ENCODE results near the gene COL25A1.
"Not testable (repeated sequence)": the region's sequence is repeated elsewhere in the genome, so short reads cannot be mapped to it uniquely, and the experiment has no call there.

Gene COL25A1

GRCh38 chr4:109049926-109050325 lies 252.5 kb downstream of the COL25A1 start:
- no peak for DNase-seq (ENCODE audit: low read depth in 2 of 2)

- no peak for DNase-seq (ENCODE audit: low read depth in 2 of 2)
Measured at GRCh38 chr4:109046471-109047201, 255.8 kb downstream of the COL25A1 start.

DNA sequence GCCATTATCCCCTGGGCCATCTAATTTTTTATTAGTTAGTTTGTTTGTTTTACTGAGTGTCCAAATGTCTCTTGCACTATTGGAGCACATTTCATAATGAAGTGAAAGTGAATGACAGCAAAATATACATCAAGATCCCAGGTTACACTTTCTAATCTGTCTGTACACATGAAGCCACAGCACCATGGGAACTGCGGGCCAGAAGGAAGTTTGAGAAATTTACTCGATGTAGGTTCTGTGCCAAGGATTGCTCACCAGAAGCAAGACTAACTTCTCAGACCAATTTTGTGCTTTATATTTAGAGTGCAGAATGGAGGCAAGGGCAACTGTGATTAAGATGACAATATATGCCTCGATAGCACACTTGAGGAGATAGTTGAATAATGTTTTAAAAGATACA lies 258.0 kb downstream of the COL25A1 start:
- DNase-seq (ENCODE audit: low read depth in 2 of 2): no peak

DNA sequence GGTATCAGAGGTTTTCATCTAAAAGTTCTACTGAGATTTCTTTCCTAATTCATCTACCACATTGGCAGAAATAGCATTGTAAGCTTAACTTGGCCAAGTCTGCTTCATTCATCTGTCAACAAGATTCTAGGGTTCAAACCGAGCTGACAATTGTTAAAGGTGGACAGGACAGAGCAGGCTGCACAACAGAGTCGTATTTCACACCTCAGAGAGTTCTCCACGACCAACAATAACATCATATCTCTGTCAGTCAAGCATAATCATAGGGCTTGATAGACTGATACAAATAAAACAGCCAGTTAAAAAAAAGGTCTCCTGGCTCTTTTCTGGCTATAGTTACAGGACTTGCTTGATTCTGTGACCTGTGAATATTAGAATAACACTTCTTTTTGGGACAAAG lies 259.2 kb downstream of the COL25A1 start:
- no peak for DNase-seq (ENCODE audit: low read depth in 2 of 2)

DNA sequence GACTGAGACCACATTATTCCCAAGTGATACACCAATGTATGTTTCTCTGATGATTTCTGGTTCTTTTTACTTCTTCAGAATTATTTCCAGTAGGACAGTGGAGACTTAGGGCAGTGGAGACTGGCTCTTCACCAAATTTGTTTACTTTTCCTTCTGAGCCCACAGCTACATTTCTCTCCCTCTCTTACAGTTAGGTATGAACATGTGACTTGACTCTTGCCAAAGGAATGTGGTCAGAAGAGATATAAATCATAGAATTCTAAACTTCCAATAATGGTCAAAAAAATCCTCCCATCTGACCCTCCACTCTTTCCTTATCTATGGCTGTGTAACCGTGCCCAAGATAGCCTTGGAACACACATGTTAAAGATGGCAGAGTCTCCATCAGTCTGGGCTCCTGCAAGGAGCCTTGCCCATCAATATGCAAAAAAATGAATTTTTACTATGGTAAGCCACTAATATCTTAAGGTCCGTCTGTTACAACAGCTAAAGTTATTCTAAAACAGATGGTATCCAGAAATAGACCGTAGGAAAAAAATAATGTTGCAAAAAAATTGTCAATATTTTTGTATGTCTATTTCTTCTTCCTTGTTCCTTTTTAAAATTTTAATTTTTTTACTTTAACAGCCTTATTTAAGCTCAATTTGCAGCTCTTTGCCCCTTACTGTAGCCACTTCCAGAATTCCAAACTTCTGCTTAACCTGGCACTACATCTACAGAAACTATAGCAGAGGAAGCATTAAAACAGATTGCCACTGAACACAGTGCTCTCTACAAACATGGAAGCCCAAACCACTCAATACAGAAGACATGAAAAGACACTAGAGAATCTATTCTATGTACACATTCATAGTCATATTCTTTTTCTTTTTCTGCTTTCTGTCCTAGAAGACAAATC lies 260.7 kb downstream of the COL25A1 start:
- DNase-seq (ENCODE audit: low read depth in 2 of 2): no peak

DNA sequence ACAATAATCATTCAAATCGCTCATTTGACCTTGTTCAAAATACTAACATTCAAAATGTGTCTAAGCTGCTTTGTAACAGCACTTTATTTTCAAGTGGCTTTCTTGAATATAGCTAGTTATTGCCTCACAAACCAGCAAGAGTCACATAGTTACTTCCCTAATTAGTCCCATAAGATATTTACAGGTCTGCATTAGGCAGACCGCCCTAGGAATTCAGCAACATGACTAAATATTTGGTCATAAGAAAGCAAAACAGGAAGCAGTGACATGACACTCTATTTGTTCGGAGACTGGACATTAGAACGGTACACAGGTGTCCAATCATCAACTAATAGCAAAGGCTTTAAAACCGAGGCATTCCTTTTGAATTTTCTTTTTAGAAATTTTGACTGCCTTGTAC lies 262.0 kb downstream of the COL25A1 start:
- no peak for DNase-seq (ENCODE audit: low read depth in 2 of 2)

GRCh38 chr4:109037026-109037425 lies 265.4 kb downstream of the COL25A1 start:
- no peak for DNase-seq (ENCODE audit: low read depth in 2 of 2)

GRCh38 chr4:109033993-109034392 lies 268.5 kb downstream of the COL25A1 start:
- DNase-seq (ENCODE audit: low read depth in 2 of 2): no peak

DNA sequence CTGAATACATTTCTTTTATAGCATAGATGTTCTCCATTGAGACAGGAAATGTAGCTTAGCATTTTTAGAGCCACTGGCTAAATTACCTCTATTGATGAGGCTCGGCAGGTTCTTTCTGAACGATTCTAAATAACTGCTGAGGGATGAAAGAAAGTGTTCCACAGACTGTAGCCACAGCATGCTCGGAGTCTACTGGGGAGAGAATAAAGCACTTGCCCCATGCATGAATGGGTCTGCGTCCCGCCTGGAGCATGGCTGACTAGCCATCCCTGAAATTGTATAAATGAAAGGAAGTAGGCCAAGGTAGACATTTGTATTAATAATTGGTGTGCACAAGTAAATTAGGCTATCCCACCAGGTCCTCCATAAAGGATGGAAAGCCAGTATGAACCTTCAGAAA lies 269.8 kb downstream of the COL25A1 start:
- DNase-seq (ENCODE audit: low read depth in 2 of 2): no peak

- DNase-seq (ENCODE audit: low read depth in 2 of 2): no peak
Measured at GRCh38 chr4:109029987-109030386, 272.5 kb downstream of the COL25A1 start.

DNA sequence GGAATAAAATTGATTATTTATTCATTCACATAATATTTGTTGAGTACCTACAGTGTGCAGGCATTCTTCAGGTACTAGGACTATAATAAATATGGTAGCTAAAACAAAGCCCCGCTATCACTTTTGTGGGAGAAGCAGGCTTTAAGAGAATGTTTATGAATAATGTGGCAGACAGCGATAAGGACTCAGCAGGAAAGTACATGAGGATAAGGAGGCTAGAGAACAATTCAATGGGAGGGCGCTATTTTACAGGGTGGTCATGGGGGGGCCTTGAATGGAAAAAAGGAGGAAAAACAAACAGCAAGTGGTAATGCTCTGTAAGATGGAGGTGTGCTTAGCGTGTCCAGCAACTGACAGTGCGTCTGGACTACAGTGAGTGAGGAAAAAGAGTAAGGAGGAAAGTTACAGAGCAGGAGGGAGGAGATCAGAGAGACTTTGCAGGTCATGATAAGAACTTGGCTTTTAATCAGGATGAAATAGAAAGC lies 275.4 kb downstream of the COL25A1 start:
- no peak for DNase-seq (ENCODE audit: low read depth in 2 of 2)

DNA sequence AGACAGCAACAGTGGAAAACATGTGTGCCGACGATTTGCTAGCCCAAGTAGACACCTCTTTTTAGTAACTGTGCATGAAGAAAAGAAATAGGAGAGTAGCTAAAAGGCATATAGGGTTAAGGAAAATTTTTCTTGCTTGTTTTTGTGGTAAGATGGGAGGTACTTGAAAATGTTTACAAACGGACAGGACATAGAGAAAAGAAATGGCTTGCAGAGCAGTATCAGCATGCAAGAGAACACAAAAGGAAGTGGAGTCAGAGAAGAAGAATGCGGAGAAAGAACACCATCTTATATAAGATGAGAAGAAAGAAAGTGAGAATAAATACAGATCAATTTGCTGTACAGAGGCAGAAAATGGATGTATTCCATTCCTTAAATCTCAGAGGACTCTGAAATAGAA lies 275.9 kb downstream of the COL25A1 start:
- DNase-seq (ENCODE audit: low read depth in 2 of 2): no peak

GRCh38 chr4:109025471-109026076 lies 276.9 kb downstream of the COL25A1 start:
- no peak for DNase-seq (ENCODE audit: low read depth in 2 of 2)

DNA sequence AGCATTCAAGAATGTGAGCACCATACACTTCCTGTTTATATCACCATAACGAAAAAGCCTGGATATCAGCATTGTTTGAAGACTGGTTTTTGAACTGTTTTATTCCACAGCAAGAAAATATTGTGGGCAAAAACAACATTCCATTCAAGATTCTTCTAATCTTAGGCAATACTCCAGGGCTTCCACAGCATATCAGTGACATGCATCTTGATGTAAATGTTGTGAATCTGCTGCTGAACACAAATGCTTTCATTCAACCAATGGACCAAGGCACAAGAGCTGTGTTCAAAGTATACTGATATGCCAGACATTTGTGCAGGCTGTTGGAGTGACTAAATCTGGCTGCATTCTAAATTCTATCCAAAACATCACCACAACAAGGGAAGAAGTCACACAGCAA lies 279.5 kb downstream of the COL25A1 start:
- no peak for DNase-seq (ENCODE audit: low read depth in 2 of 2)

GRCh38 chr4:109021630-109022029 lies 280.8 kb downstream of the COL25A1 start:
- not testable (repeated sequence) for DNase-seq (ENCODE audit: low read depth in 2 of 2)

DNA sequence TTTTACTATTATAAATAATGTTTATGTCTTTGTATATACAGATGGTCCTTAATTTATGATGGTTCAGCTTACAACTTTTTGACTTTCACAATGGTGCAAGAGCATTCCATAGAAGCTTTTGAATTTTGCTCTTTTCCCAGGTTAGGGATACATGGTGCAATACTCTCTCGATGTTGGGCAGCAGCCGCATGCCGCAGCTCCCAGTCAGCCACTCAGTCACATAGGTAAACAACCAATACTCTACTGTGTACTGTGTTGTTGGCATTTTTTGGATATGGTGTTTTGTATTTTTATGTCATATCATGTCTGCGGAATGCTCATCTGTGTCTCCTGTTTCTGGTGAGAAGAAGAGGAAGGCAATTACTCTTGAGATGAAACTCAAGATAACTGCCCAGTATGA lies 281.6 kb downstream of the COL25A1 start:
- DNase-seq (ENCODE audit: low read depth in 2 of 2): no peak

- DNase-seq (ENCODE audit: low read depth in 2 of 2): no peak
Measured at GRCh38 chr4:109016200-109016599, 286.3 kb downstream of the COL25A1 start.

GRCh38 chr4:109015413-109015810 lies 287.0 kb downstream of the COL25A1 start:
- no peak for DNase-seq (ENCODE audit: low read depth in 2 of 2)

DNA sequence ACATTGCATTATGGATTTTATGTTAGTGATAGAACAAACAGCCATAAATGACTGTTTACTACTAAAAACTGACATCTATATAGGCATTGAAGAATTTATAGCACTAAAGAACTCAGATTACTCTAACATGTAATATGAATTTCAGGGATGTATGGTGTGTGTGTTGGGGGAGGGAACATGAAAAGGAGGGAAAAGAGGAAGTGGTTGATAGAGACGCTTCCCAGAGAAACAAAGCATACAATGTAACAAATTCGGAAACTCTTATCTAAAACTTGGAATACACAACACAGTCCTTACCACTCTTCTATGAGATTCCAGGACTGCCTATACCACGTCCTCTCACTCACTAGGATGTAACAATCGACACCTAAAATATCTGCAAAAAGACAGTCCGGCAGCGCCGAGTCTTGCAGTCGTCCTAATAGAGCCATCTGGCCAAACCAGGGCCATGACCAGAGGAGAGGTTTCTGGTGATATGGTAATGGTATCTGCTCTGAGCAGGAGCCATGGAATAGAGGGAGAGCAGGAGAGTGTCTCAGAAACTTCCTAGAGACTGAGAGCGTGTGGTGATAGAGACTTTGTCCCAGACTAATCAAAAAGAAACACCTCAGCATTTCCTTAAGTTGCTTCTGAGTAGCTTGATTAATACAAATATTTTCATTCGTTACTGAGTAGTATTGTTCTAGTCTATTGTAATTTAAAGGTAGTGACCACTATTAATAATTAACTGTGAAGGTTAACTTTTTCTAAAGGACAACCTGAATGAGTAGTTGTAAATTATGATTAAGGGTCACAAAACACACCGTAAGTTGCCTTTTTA lies 287.7 kb downstream of the COL25A1 start:
- DNase-seq (ENCODE audit: low read depth in 2 of 2): no peak

GRCh38 chr4:109012286-109012880 lies 290.1 kb downstream of the COL25A1 start:
- DNase-seq (ENCODE audit: low read depth in 2 of 2): no peak
